GM12892 (cell line): ENCODE measurements around the gene CELF6.

Experiments used
- POLR2A ChIP-seq: IDR thresholded peaks from 2 replicates; pipeline ENCODE4 v1.6.1; 2011; ENCODE audit warnings: low read depth, low read length, control low read depth
- TAF1 ChIP-seq: IDR thresholded peaks from 2 replicates; pipeline ENCODE4 v1.6.1; 2011; ENCODE audit warnings: low read depth, mild to moderate bottlenecking, control low read depth, low read length, borderline replicate concordance

DNA sequence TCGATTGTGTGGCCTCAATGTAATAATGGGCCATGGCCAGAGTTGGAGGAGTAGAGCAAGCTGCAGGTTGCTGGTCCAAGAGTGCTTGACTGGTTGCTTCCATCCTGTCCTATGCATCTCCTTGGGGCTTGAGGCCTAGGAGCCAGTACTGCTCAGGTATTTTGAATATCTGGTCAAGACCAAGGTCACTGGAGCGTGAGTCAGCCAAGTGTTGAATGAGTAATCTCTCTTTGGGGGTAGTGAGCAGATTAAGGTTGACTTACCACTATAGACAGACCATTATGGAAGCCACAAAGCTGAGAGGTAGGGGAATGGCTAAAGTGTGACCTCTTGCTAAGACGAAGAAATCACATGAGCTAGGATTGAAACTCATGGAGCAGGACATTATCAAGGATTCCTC lies 38.2 kb downstream of the CELF6 start:
- TF ChIP-seq POLR2A (no peak), TAF1 (no peak)
